Esophagus (tissue), 2 donors: ENCODE measurements around the gene BCLAF3. TPM values are rescaled to one million over a fixed set of nuclear protein-coding genes. Genes with fewer than 3 reads are reported as not detected.

Source experiments
- H3K27ac ChIP-seq, 2 donors: one replicate each; pipeline ENCODE4 v1.5.1; 2013; ENCODE audit warnings: low read depth in 2 of 2, mild to moderate bottlenecking in 2 of 2, inconsistent platforms in 1 of 2, low read length in 1 of 2, moderate library complexity in 1 of 2
- H3K27me3 ChIP-seq, 2 donors: one replicate each; pipeline ENCODE4 v1.6.1; 2013; ENCODE audit warnings: low read length in 2 of 2, control low read depth in 1 of 2, mild to moderate bottlenecking in 1 of 2; ENCODE audit not compliant: insufficient read depth in 2 of 2, control insufficient read depth in 1 of 2
- H3K36me3 ChIP-seq, 2 donors: one replicate each; pipeline ENCODE4 v1.6.1; 2013; ENCODE audit warnings: low read length in 1 of 2; ENCODE audit not compliant: control insufficient read depth in 2 of 2, insufficient read depth in 2 of 2
- H3K4me1 ChIP-seq, 2 donors: one replicate each; pipeline ENCODE4 v1.6.1; 2013; ENCODE audit warnings: low read length in 1 of 2; ENCODE audit not compliant: control insufficient read depth in 2 of 2, insufficient read depth in 2 of 2
- H3K4me3 ChIP-seq, 2 donors: one replicate each; pipeline ENCODE4 v1.5.1; 2013; ENCODE audit warnings: low read length in 2 of 2, mild to moderate bottlenecking in 2 of 2, low read depth in 1 of 2, moderate library complexity in 1 of 2
- H3K9me3 ChIP-seq, 2 donors: one replicate each; pipeline ENCODE4 v1.6.1; 2013; ENCODE audit warnings: mild to moderate bottlenecking in 2 of 2, low read depth in 1 of 2, low read length in 1 of 2, moderate library complexity in 1 of 2; ENCODE audit not compliant: control insufficient read depth in 2 of 2, insufficient read depth in 1 of 2
- WGBS, 2 donors: extraction: QIAGEN DNeasy Blood & Tissue Kit; methylation state at CpG; one replicate each; pipeline ENCODE4 v1.1.7; 2013; 5-methylcytosine and 5-hydroxymethylcytosine counted together
- polyA plus RNA-seq, 2 donors: library from polyadenylated mRNA; stranded (reverse); fragments of 200-250 nt; gene quantifications; one replicate each; pipeline ENCODE4 v1.2.3, GENCODE V29; 2013
- donor health status: healthy with polysubstance abuse.
- donor health status: Bipolar disorder and iron deficiency.

BCLAF3 gene
- polyA plus RNA-seq, 2 donors = 1.7 to 3.0 TPM

DNA sequence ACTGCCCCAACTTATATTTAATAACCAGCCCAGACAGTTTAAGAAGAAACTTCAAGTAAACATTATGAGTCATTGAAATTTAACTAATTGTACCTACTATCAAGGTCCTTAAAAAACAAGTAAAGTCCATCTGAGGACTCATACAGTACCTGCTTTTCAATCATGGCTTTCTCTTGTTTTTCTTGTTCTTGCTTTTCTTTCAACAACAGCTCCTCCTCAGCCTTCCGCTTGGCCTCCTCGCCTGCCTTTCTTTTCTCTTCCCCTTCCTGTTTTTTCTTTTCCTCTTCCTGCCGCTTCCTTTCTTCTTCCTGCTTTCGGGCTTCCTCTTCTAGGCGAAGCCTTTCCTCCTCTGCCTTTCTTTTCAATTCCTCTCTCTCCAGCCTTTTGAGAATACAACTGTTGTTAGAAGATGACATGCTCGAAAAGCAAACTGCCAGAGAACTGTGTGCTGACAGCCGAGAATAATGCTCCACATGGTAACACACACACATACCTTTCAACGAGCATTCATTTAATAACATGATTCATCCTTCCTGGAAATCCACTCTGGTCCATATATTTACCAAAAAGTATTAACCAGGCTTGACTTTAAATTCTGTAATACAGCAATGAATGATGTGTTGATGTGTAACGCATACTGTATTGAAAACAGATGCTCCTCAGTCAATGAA lies 25.2 kb upstream of the BCLAF3 start:
- Histone ChIP-seq H3K36me3 (no peaks in the 10 kb centered on the region), H3K4me3 (no peak overlapping the region), H3K27ac (no peak overlapping the region), H3K9me3 (peaks cover 3 to 4% of the 10 kb centered on the region in 2 donors), H3K4me1 (no peaks in the 10 kb centered on the region), H3K27me3 (no peaks in the 10 kb centered on the region)
- WGBS, 2 donors = 79 to 86% methylated on average over 9 of the region's 9 CpGs

DNA sequence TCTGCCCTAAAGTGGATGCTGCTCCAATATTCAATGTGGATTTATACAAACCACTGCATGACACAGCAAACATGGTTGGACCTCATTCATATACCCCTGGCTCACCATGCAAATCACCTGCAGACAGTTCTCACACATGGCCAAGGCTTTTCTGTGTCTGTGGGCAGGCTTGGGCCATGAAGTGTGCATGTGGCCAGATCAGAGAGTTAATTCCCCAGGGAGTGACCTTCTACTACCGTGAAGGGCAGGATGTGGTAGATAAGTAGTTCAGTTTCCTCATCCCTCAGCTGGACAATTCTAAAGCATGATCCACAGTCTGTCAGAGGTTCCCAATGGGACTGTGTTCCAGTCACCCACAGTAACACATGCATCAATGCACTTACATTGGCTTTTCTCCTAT lies 24.6 kb upstream of the BCLAF3 start:
- peaks cover 3 to 4% of the 10 kb centered on the region in 2 donors for H3K9me3 ChIP-seq
- H3K27me3 ChIP-seq = no peaks in the 10 kb centered on the region
- no peaks in the 10 kb centered on the region for H3K4me1 ChIP-seq
- 65 to 87% methylated on average over 1 of the region's 1 CpG for WGBS, 2 donors
- no peaks in the 10 kb centered on the region for H3K36me3 ChIP-seq
- H3K4me3 ChIP-seq = no peak overlapping the region
- H3K27ac ChIP-seq = no peak overlapping the region

DNA sequence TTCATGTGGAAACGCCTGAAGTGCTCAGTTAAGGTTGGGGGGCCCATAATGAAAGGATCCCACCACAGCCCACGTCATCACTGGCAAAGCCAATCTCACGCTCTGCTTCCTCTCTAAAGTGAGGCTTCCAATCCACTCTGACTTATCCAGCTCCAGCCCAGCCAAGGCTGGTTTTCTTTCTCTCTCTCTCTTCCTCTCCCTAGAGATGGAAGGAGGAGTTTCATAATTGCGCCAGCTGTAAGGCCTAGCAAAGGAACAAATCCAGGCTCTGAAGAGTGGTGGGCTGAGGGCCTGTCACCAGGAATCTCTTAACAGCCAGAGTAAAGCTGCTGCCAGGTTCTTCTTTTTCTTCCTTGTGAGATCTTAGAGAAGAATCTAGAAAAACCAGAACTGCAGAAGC lies 20.7 kb upstream of the BCLAF3 start:
- 77 to 86% methylated on average over 4 of the region's 4 CpGs for WGBS, 2 donors
- peaks cover 3 to 4% of the 10 kb centered on the region in 2 donors for H3K9me3 ChIP-seq
- no peak overlapping the region for H3K27ac ChIP-seq
- no peaks in the 10 kb centered on the region for H3K27me3 ChIP-seq
- H3K4me3 ChIP-seq = no peak overlapping the region
- H3K36me3 ChIP-seq = no peaks in the 10 kb centered on the region
- no peaks in the 10 kb centered on the region for H3K4me1 ChIP-seq

DNA sequence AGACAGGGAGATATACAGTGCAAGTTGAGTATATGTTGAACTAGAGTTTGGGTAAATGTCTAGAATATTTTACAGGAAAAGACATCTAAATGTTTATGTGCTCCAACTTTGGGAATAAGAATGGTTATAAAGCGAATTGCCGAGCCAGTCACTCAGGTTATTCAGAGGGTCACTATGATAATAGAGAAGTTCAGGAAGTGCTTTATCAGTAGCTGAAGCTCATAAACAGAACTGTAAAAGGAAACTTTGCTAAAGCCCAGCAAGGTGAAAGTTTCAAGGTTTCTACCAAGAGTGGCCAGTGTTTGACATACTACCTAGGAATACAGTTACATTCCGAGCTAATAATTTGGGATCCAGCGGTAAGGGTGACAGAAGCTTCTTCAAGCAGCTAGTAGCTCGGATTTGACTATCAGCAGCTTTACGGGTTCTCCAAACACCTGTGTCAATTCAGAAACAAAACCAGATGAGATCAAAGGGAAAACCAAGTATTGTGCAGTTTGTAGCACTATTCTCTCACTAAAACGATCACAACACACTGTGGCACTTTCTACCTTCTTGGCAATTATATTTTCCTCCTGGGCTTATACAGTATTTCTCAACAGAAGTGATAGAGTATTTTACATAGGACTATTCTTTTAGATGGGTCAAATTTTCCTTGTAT lies 17.2 kb upstream of the BCLAF3 start:
- 62 to 78% methylated on average over 7 of the region's 7 CpGs for WGBS, 2 donors
- no peaks in the 10 kb centered on the region for H3K27me3 ChIP-seq
- H3K4me3 ChIP-seq = no peak overlapping the region
- H3K9me3 ChIP-seq = peaks cover 0 to 3% of the 10 kb centered on the region in 2 donors
- no peaks in the 10 kb centered on the region for H3K4me1 ChIP-seq
- H3K36me3 ChIP-seq = no peaks in the 10 kb centered on the region
- no peak overlapping the region for H3K27ac ChIP-seq

DNA sequence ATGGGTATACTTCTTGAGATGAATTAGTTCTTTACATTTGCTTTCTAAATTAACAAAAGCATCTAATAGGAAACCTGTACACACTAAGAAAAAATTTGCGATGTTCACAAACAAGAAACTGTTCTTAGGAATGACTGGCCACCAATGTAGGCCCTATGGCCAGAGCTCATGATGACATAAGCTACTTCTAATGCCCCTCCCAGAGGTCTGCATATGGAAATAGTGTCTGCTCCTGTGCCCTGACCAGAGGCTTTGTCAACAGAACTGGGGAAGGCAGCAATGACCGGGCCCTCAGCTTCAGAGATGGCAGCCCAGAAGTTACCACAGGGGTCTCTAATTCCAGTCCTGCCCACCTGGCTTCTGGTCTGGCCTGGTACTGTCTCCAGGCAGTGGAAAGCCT lies 15.0 kb upstream of the BCLAF3 start:
- Histone ChIP-seq H3K36me3 (no peaks in the 10 kb centered on the region), H3K27me3 (no peaks in the 10 kb centered on the region), H3K4me3 (no peak overlapping the region), H3K27ac (no peak overlapping the region), H3K9me3 (no peaks in the 10 kb centered on the region), H3K4me1 (no peaks in the 10 kb centered on the region)
- 86 to 97% methylated on average over 2 of the region's 2 CpGs for WGBS, 2 donors

DNA sequence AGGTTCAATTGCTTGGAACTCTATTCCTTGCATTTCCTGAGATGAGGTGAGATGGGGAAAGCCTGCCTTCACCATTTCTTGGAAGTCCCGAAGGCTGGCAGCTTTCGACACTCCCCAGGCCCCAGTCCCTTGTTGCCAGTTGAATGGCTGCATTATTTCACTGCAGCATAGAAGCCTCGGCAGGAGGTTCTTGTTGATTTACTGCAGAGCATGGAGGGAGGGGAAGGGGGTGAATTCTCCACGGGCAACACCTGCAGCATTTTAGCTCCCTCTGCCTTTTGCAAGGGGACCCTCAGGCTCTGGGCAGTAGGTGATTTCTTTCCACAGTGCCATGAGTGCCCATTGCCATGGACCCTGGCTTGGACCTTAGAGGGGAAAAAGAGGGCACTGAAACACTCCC lies 10.7 kb upstream of the BCLAF3 start:
- Histone ChIP-seq H3K36me3 (no peaks in the 10 kb centered on the region), H3K27ac (no peak overlapping the region), H3K9me3 (no peaks in the 10 kb centered on the region), H3K4me3 (no peak overlapping the region), H3K4me1 (no peaks in the 10 kb centered on the region), H3K27me3 (peaks cover 0 to 6% of the 10 kb centered on the region in 2 donors)
- 55 to 66% methylated on average over 4 of the region's 4 CpGs for WGBS, 2 donors

DNA sequence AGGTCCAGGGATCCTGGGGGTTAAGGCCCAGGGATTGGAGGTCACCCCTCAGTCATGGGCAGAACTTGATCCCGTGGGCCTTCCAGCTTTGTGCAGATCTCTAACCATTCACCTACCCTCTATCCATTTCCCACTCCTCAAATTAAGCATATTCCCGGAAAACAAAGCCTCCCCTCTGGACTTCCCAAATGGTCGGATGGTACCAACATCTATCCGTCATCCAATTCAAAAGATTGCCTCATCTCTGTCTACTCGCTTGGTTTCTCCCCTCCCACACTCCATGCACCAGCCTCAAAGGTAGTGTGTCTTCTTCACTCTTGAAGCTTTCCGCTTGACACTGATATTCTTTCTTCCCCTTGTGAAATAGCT lies 473 bp upstream of the BCLAF3 start:
- 38 to 56% methylated on average over 6 of the region's 6 CpGs for WGBS, 2 donors
- Histone ChIP-seq H3K9me3 (no peaks in the 10 kb centered on the region), H3K4me3 (peak overlapping the region; percentile 51 to 85), H3K4me1 (no peaks in the 10 kb centered on the region), H3K27me3 (no peaks in the 10 kb centered on the region), H3K36me3 (no peaks in the 10 kb centered on the region), H3K27ac (peak overlapping the region; percentile 24 to 73)

DNA sequence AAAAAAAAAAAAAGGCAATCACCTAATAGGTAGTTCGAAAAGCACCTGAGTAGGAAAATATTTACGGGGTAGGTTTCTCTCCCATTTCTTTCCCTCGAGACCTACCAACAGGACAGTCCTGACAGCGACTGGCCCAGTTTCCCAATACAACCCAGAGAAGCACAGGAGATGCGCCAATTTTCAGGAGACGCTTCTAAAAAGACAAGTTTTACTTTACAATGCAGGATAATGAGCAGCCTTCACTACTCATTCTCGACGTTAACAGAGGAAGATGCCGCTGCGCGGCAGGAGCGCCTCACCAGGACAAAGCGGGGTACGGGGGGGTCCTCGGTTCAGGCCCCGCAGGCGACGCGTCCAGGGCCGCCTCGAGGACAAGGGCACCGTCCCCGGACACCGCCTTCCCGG lies 708 bp downstream of the BCLAF3 start:
- H3K27ac ChIP-seq = peak overlapping the region; percentile 74 to 94

DNA sequence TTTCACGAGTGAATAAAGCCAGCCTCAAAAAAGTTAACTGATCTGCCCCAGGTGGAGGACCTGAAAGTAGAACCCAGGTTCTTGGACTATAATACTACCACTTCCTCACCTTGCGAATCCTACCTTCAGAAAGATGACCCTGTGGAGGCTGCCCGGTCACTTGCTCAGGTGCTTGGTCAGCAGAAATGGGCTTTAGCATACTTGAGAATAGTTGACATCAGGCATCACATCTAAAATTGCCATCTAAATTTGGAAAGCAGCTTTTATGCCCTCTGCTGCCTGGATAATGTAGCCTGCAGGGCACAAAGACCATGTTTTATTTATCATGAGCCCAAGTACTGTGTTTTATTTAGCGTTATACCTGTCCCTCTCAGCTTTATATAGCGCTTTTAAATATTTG lies 3.0 kb downstream of the BCLAF3 start:
- Histone ChIP-seq H3K9me3 (no peaks in the 10 kb centered on the region), H3K4me3 (no peak overlapping the region), H3K36me3 (no peaks in the 10 kb centered on the region), H3K27me3 (no peaks in the 10 kb centered on the region), H3K4me1 (no peaks in the 10 kb centered on the region), H3K27ac (no peak overlapping the region)
- WGBS, 2 donors = 84 to 93% methylated on average over 5 of the region's 5 CpGs

More for the DNA sequence above, 708 bp downstream of the BCLAF3 start:
- H3K9me3 ChIP-seq = no peaks in the 10 kb centered on the region
- H3K4me3 ChIP-seq = peak overlapping the region; percentile 51 to 85
- H3K36me3 ChIP-seq = no peaks in the 10 kb centered on the region
- H3K27me3 ChIP-seq = no peaks in the 10 kb centered on the region
- 1 to 21% methylated on average over 25 of the region's 25 CpGs for WGBS, 2 donors
- no peaks in the 10 kb centered on the region for H3K4me1 ChIP-seq

DNA sequence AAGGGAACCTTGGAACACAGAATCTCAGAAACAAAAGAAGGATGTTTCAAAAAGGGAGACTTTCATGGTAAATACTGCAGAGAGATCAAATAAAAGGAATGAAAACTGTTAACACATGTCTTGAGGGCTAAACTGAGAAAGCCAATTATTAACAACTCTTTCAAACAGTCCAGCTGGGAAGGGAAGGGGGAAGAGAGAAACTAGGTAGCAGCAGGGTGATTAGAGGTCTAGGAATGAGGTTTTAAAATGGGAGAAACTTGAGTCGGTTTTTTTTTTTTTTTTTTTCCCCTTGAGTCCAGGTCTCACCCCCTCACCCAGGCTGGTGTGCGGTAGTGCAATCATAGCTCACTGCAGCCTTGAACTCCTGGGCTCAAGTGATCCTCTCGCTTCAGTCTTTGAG lies 4.3 kb downstream of the BCLAF3 start:
- no peak overlapping the region for H3K27ac ChIP-seq
- 79% methylated on average over 3 of the region's 3 CpGs for WGBS, 2 donors
- H3K36me3 ChIP-seq = no peaks in the 10 kb centered on the region
- no peaks in the 10 kb centered on the region for H3K9me3 ChIP-seq
- no peaks in the 10 kb centered on the region for H3K27me3 ChIP-seq
- no peaks in the 10 kb centered on the region for H3K4me1 ChIP-seq
- H3K4me3 ChIP-seq = no peak overlapping the region
